Bronchial epithelial cell (primary cell): ENCODE results near the gene ADARB2. TPM values are rescaled to one million over a fixed set of nuclear protein-coding genes. Genes with fewer than 3 reads are reported as not detected.

ENCODE experiments used
- DNase-seq: peaks from one replicate; pipeline ENCODE4 v3.0.0-alpha.2; 2010; ENCODE audit warnings: low read depth
- FAIRE-seq: peaks from 2 replicates; lab custom pipeline; 2011; peaks lifted over from hg19 to GRCh38; lab: Jason Lieb, UNC
- H3K27me3 ChIP-seq: 2 replicates; pipeline ENCODE4 v1.5.1; 2011; ENCODE audit warnings: low read length; ENCODE audit not compliant: control insufficient read depth, insufficient read depth
- H3K36me3 ChIP-seq: 2 replicates; pipeline ENCODE4 v1.5.1; 2011; ENCODE audit warnings: low read length; ENCODE audit not compliant: control insufficient read depth, insufficient read depth
- H3K4me3 ChIP-seq: 2 replicates; pipeline ENCODE4 v1.5.1; 2011; ENCODE audit warnings: mild to moderate bottlenecking, low read depth, low read length, control low read depth
- CTCF ChIP-seq: IDR thresholded peaks from 2 replicates; pipeline ENCODE4 v1.5.1; 2011; ENCODE audit warnings: mild to moderate bottlenecking, moderate library complexity, low read length, control low read depth, inconsistent platforms; ENCODE audit not compliant: insufficient read depth, severe bottlenecking
- total RNA-seq: library from RNA; depleted of rRNA; stranded (reverse); fragments of >200 nt; gene quantifications from 2 replicates; pipeline ENCODE4 v1.2.1, GENCODE V29; 2014

The ADARB2 gene
- total RNA-seq, 1 donor from 2014 or later = not detected

- TF ChIP-seq CTCF = no peak
- FAIRE-seq = no peak
- H3K4me3 ChIP-seq = no peak overlapping the region
- DNase-seq = no peak
- H3K36me3 ChIP-seq = no peaks in the 10 kb centered on the region
- H3K27me3 ChIP-seq = no peaks in the 10 kb centered on the region
These were observed 412.4 kb downstream of the ADARB2 start for GRCh38 chr10:1324903-1325302.

- Histone ChIP-seq H3K36me3 (no peaks in the 10 kb centered on the region), H3K27me3 (no peaks in the 10 kb centered on the region), H3K4me3 (no peak overlapping the region)
- no peak for TF ChIP-seq CTCF
- DNase-seq (no peak), FAIRE-seq (no peak)
These were observed 413.4 kb downstream of the ADARB2 start for GRCh38 chr10:1323951-1324350.

- FAIRE-seq = no peak
- no peak for DNase-seq
- no peak for TF ChIP-seq CTCF
- Histone ChIP-seq H3K27me3 (no peaks in the 10 kb centered on the region), H3K36me3 (no peaks in the 10 kb centered on the region), H3K4me3 (no peak overlapping the region)
These were observed 416.5 kb downstream of the ADARB2 start for GRCh38 chr10:1320739-1321320.

GRCh38 chr10:1316809-1317143, 420.5 kb downstream of the ADARB2 start:
- FAIRE-seq (no peak), DNase-seq (no peak)
- Histone ChIP-seq H3K4me3 (no peak overlapping the region), H3K36me3 (no peaks in the 10 kb centered on the region), H3K27me3 (no peaks in the 10 kb centered on the region)
- no peak for TF ChIP-seq CTCF

GRCh38 chr10:1316121-1316808, 421.1 kb downstream of the ADARB2 start:
- no peak for DNase-seq
- Histone ChIP-seq H3K36me3 (no peaks in the 10 kb centered on the region), H3K27me3 (no peaks in the 10 kb centered on the region), H3K4me3 (no peak overlapping the region)
- FAIRE-seq = no peak
- TF ChIP-seq CTCF = no peak
